Parathyroid adenoma (tissue), 2 donors: ENCODE data around the gene IER5.

Experiments
- H2AFZ ChIP-seq: fragments of 300-600 bp; sonication (generic); one replicate; pipeline ENCODE4 v1.7.0; 2017; ENCODE audit warnings: antibody characterized with exemption, mild to moderate bottlenecking
- H3K27ac ChIP-seq: fragments of 300-600 bp; sonication (generic); one replicate; pipeline ENCODE4 v1.7.0; 2017
- H3K27me3 ChIP-seq: fragments of 300-600 bp; sonication (generic); one replicate; pipeline ENCODE4 v1.7.0; 2017; ENCODE audit warnings: low read length; ENCODE audit not compliant: control insufficient read depth, insufficient read depth
- H3K36me3 ChIP-seq: fragments of 300-600 bp; sonication (generic); one replicate; pipeline ENCODE4 v1.7.0; 2017; ENCODE audit warnings: low read length; ENCODE audit not compliant: control insufficient read depth, insufficient read depth
- H3K4me1 ChIP-seq: fragments of 300-600 bp; sonication (generic); one replicate; pipeline ENCODE4 v1.7.0; 2017; ENCODE audit warnings: control low read depth
- H3K4me2 ChIP-seq: fragments of 300-600 bp; sonication (generic); one replicate; pipeline ENCODE4 v1.7.0; 2017; ENCODE audit warnings: low read length
- H3K4me3 ChIP-seq: fragments of 300-600 bp; sonication (generic); one replicate; pipeline ENCODE4 v1.7.0; 2017; ENCODE audit warnings: low read depth, low read length
- H3K79me2 ChIP-seq: fragments of 300-600 bp; sonication (generic); one replicate; pipeline ENCODE4 v1.7.0; 2017; ENCODE audit warnings: control low read depth
- H3K9ac ChIP-seq: fragments of 300-600 bp; sonication (generic); one replicate; pipeline ENCODE4 v1.7.0; 2017; ENCODE audit warnings: mild to moderate bottlenecking
- H3K9me3 ChIP-seq: fragments of 300-600 bp; sonication (generic); one replicate; pipeline ENCODE4 v1.7.0; 2017; ENCODE audit warnings: low read length; ENCODE audit not compliant: control insufficient read depth
- CTCF ChIP-seq: fragments of 300-600 bp; sonication (generic); IDR thresholded peaks from one replicate; pipeline ENCODE4 v1.7.0; 2017; ENCODE audit warnings: antibody characterized with exemption, mild to moderate bottlenecking
- donor health status: primary hyperparathyroidism.

The IER5 gene

GRCh38 chr1:181064011-181064623 is 24.4 kb upstream of the IER5 start:
- H3K36me3 ChIP-seq, result no peaks in the 10 kb centered on the region
- H3K79me2 ChIP-seq, result no peaks in the 10 kb centered on the region
- no peaks in the 10 kb centered on the region for H3K4me1 ChIP-seq
- no peak overlapping the region for H3K4me2 ChIP-seq
- no peaks in the 10 kb centered on the region for H3K9me3 ChIP-seq
- H3K27me3 ChIP-seq, result no peaks in the 10 kb centered on the region
- H3K9ac ChIP-seq, result no peak overlapping the region
- no peak overlapping the region for H3K4me3 ChIP-seq
- TF ChIP-seq CTCF, result no peak
- H3K27ac ChIP-seq, result no peak overlapping the region
- H2AFZ ChIP-seq, result no peak overlapping the region

- H3K4me2 ChIP-seq, result no peak overlapping the region
- H3K27ac ChIP-seq, result no peak overlapping the region
- H3K9me3 ChIP-seq, result no peaks in the 10 kb centered on the region
- H3K9ac ChIP-seq, result no peak overlapping the region
- no peaks in the 10 kb centered on the region for H3K79me2 ChIP-seq
- H2AFZ ChIP-seq, result no peak overlapping the region
- H3K4me1 ChIP-seq, result no peaks in the 10 kb centered on the region
- TF ChIP-seq CTCF, result no peak
- H3K36me3 ChIP-seq, result no peaks in the 10 kb centered on the region
- no peak overlapping the region for H3K4me3 ChIP-seq
- no peaks in the 10 kb centered on the region for H3K27me3 ChIP-seq
These were observed 23.8 kb upstream of the IER5 start for GRCh38 chr1:181064702-181065101.

GRCh38 chr1:181073638-181074037 is 14.9 kb upstream of the IER5 start:
- no peaks in the 10 kb centered on the region for H3K36me3 ChIP-seq
- no peak overlapping the region for H3K9ac ChIP-seq
- no peak overlapping the region for H3K27ac ChIP-seq
- no peak overlapping the region for H3K4me3 ChIP-seq
- no peaks in the 10 kb centered on the region for H3K9me3 ChIP-seq
- no peaks in the 10 kb centered on the region for H3K79me2 ChIP-seq
- no peak for TF ChIP-seq CTCF
- H3K4me2 ChIP-seq, result no peak overlapping the region
- no peaks in the 10 kb centered on the region for H3K27me3 ChIP-seq
- no peak overlapping the region for H2AFZ ChIP-seq
- no peaks in the 10 kb centered on the region for H3K4me1 ChIP-seq

- no peak for TF ChIP-seq CTCF
- Histone ChIP-seq H3K9ac (no peak overlapping the region), H3K79me2 (no peaks in the 10 kb centered on the region), H3K27me3 (no peaks in the 10 kb centered on the region), H3K4me3 (no peak overlapping the region), H3K4me2 (no peak overlapping the region), H3K4me1 (no peaks in the 10 kb centered on the region), H3K27ac (no peak overlapping the region), H2AFZ (no peak overlapping the region), H3K36me3 (no peaks in the 10 kb centered on the region), H3K9me3 (no peaks in the 10 kb centered on the region)
These were observed 12.6 kb upstream of the IER5 start for GRCh38 chr1:181075766-181076350.

- Histone ChIP-seq H3K27ac (no peak overlapping the region), H3K9ac (no peak overlapping the region), H3K79me2 (no peaks in the 10 kb centered on the region), H2AFZ (no peak overlapping the region), H3K4me1 (no peaks in the 10 kb centered on the region), H3K27me3 (no peaks in the 10 kb centered on the region), H3K36me3 (no peaks in the 10 kb centered on the region), H3K4me2 (no peak overlapping the region), H3K4me3 (no peak overlapping the region), H3K9me3 (no peaks in the 10 kb centered on the region)
- no peak for TF ChIP-seq CTCF
These were observed 11.6 kb upstream of the IER5 start for GRCh38 chr1:181076852-181077251.
